Measurements from ENCODE around the gene AHDC1.
"Not testable (repeated sequence)": the region's sequence is repeated elsewhere in the genome, so short reads cannot be mapped to it uniquely, and the experiment has no call there.

AHDC1 gene

GRCh38 chr1:27548136-27548853 is 55.6 kb downstream of the AHDC1 start:
- FAIRE-seq = no peak

- no peak for FAIRE-seq
Measured at GRCh38 chr1:27547220-27548116, 56.5 kb downstream of the AHDC1 start.

- FAIRE-seq = no peak
Measured at GRCh38 chr1:27545876-27546275, 58.1 kb downstream of the AHDC1 start.

DNA sequence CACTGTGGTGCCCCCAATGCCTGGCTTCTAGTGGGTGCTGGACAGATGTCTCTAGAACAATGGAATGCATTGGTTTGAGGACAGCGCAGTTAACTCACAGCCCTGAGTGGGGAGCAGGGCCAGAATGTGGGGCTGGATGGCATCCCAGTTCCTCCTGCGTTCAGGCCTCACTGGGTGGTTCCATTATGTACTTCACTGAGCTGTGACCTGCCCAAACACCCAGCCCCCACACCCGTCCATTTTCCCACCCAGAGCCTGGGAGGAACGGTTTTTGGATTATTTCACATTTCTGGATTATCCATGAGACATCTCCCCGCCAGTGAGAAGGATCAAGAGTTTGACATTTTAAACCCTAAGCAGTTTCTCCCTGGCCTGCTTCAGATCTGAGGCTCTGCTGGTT is 58.7 kb downstream of the AHDC1 start:
- no peak for FAIRE-seq

DNA sequence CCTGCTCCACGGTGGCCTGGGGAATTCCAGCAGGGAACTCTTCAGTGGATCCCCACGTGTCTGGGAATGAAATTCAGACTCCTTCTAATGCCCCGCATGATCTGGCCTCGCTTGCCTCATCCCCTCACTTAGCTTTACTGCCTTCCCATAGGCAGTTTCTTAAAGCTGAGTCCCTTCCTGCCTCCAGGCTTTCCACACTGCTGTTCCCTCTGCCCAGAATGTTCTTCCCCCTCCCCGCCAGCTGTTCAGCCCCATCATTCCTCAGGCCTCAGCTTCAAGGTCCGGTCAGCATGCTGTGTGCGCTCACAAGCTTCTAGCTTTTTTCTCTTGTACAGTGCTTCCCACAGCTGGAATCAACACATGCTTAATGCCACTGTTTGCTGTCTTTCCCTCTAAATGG is 59.1 kb downstream of the AHDC1 start:
- FAIRE-seq = no peak

GRCh38 chr1:27543284-27543683 is 60.7 kb downstream of the AHDC1 start:
- FAIRE-seq = no peak

GRCh38 chr1:27542463-27543273 is 61.3 kb downstream of the AHDC1 start:
- no peak for FAIRE-seq

DNA sequence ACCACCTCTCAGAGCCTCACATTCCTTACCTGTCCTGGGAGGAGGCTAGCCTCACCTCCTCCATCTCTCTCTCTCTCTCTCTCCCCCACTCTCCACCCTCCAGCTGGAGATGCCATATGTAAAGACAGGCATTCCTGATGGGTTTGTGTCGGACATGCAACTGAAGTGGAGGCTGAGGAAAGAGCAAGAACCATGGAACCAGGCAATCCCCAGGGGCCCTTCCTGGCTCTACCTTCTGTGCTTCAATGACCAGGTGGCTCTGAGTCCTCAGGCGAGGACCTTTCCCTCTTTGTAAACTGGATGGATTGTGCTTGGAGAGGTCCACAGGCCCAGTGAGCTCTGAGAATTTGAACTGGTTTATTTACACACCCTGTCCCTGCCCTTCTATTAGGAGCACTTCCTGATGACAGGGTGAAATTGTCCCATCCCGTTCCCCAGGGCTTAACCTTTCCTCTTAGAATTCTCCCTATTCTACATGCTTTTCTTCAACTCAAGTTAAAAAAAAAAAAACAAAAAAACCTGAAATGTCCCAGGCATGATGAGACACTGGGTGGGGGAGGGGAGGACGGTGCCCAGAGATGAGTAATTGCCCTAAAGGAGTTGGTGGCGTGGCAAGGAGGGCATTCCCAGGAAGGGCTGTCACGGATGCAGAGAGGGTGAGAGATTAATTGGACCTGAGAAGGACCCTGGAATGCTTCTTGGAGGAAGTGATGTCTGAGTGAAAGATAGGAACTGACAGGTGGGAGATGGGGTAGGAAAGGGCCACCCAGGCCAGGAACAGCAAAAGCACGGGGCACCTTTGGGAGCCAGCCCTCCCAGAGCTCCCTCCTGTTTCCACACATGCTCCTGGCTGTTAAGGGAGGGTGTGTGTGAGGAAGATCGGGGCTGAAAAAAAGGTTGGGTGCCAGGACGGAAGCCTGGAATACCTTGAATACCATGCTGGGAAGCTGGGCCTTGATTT is 63.8 kb downstream of the AHDC1 start:
- FAIRE-seq = no peak

GRCh38 chr1:27538793-27539192 is 65.2 kb downstream of the AHDC1 start:
- FAIRE-seq = no peak

DNA sequence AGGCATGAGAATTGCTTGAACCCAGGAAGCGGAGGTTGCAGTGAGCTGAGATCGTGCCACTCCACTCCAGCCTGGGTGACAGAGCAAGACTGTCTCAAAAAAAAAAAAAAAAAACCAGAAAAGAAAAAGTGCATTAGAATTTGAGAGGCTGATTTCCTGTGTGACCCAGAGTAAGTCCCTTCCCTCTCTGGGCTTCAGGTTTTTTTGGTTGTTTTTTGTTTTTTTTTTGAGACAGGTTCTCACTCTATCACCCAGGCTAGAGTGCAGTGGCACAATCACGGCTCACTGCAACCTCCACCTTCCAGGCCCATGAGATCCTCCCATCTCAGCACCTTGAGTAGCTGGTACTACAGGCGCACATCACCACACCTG is 65.7 kb downstream of the AHDC1 start:
- not testable (repeated sequence) for FAIRE-seq

DNA sequence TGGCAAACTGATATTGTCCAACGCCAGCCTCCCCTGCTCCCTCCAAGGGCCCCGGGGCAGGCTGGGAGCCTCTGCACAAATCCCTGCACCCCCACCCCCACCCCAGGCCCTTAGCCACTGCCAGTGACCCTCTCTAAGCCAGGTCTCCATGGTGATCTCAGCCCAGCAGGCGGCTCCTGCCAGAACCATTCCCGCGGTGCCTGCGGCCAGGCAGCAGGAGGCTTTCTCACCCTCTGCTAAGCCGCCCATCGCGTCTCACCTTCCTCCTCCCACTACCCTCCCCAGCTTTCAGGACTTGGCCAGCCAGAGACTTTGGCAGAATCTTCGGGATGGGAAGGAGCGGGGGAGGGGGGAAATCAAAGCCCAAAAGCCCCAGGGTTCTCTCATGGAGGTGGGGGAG is 67.2 kb downstream of the AHDC1 start:
- no peak for FAIRE-seq

DNA sequence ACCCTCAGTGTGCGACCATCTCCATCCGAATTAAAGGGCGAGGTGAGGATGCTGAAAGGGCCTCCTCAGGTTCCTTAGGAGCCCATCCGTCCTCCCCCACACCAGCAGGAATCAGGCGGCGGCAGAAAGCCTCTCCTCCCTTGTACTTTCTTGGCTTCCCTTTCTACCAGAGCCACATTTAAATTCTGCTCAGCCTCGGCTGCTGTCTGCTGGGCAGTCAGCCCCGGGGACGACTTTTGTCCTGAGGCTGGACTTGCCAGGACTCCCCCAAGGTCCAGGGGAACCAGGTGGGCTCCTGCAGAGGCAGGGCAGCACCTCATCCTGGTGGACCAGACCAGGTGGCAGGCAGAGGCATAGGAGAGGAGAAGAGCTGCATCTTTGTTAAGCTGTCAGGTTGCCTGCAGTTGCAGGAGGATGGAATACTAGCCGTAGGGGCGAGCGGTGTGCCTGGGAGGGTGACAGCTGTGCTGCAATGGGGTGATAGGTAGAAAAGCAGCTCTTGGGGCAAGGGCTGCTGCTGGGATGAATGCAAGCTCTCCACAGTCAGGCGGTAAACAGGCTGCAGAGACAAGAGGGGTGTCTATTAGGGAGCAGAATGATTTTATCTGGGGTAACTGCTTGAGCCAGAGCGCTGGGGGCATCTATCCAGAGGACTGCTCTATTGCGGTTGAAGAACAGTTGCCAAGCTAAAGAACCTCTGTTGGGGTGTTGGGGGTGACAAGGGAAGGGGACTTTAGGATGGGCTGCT is 67.8 kb downstream of the AHDC1 start:
- no peak for FAIRE-seq

GRCh38 chr1:27535386-27535785 is 68.6 kb downstream of the AHDC1 start:
- FAIRE-seq = no peak

DNA sequence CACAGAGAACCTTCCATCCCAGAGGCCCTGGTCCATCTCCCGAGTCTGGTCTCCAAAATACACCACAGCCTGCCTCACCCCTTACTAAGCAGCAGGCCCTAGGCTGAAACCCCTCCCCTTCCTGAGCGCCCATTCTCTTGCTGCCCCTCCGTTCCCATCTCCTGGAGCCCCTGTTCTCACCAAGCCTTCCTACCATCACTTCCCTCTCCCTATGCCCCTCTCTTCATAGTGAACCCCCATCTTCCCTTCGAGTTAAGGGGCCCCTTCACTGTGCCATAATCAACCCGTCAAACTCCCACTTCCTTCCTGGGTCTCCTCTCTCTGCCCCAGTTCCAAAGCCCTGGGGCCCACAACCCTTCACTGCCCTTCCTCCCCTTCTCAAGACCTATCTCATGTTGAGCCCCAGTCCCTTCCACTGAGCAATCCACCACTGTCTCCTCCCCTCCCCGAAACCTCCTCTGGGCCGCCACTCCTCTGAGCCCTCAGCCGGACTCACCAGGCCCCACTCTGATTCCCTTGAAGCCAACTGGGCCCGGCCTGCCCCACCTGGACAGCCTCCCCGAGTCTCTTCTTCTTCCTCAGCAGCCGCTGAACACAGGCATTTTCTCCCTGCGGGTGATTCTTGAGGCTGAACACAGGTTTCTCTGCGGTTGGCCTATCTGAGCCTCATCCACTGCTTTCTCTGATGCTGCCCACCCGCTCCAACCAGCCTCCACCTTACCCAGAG is 71.8 kb downstream of the AHDC1 start:
- FAIRE-seq = no peak

DNA sequence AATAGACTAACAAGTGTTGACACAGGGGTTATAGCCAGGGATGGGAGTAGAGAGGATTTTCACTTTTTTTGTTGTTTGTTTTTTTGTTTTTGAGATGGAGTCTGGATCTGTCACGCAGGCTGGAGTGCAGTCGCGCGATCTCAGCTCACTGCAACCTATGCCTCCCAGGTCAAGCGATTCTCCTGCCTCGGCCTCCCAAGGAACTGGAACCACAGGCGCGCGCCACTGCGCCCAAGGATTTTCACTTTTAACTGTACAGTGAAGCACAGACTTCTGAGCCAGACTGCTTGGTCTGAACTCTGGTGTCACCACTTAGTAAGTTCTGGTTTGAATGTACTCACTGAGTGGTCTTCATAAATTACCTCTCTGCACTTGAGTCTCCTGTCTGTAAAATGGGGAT is 73.8 kb downstream of the AHDC1 start:
- FAIRE-seq = no peak

DNA sequence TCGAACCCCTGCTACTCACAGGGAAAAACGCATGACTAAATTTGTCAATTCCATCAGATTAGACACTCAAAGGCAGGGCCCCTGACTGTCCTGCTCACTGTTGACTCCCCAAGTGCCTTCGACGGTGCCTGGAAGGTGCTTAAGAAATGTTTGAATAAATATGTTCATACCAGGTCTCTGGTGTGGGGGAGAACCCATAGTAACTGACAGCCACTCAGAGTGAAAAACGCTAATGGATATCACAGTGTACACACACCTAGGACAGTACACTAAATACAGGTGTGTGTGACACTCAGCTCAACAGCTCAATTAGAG is 74.3 kb downstream of the AHDC1 start:
- no peak for FAIRE-seq

GRCh38 chr1:27528818-27529703 is 74.9 kb downstream of the AHDC1 start:
- no peak for FAIRE-seq

GRCh38 chr1:27527890-27528817 is 75.8 kb downstream of the AHDC1 start:
- FAIRE-seq = no peak

All from TTC549 (cell line).